Esophagus muscularis mucosa (tissue), 4 donors: Measurements from ENCODE around the gene BLM. TPM values are rescaled to one million over a fixed set of nuclear protein-coding genes. Genes with fewer than 3 reads are reported as not detected.
"Not testable (repeated sequence)": the region's sequence is repeated elsewhere in the genome, so short reads cannot be mapped to it uniquely, and the experiment has no call there.

Experiments used
- DNase-seq: peaks from one replicate; pipeline ENCODE4 v3.0.0-alpha.2; 2017; ENCODE audit errors: extremely low spot score
- H3K27ac ChIP-seq, 4 donors: fragments of 200-600 bp; sonication (generic); replicated peaks in 1 of 4; 1 replicate in 3 of 4; 2 replicates in 1 of 4; pipeline ENCODE4 v1.5.1; 2016 to 2019; ENCODE audit warnings: mild to moderate bottlenecking in 1 of 4
- H3K27me3 ChIP-seq, 4 donors: fragments of 200-600 bp; sonication (generic); one replicate each; pipeline versions ENCODE4 v1.5.1 to v1.6.0; 2016 to 2019
- H3K36me3 ChIP-seq, 4 donors: fragments of 200-600 bp; sonication (generic); one replicate each; pipeline ENCODE4 v1.5.1; 2016 to 2019
- H3K4me1 ChIP-seq, 4 donors: fragments of 200-600 bp; sonication (generic); one replicate each; pipeline ENCODE4 v1.5.1; 2016 to 2019
- H3K4me3 ChIP-seq, 4 donors: fragments of 200-600 bp; sonication (generic); 1 replicate in 2 of 4; 2 replicates in 2 of 4; pipeline ENCODE4 v1.5.1; 2016 to 2019; ENCODE audit warnings: mild to moderate bottlenecking in 4 of 4, moderate library complexity in 1 of 4
- H3K9me3 ChIP-seq, 4 donors: fragments of 200-600 bp; sonication (generic); 1 replicate in 3 of 4; 2 replicates in 1 of 4; pipeline ENCODE4 v1.5.1; 2016 to 2019
- EP300 ChIP-seq: sonication (generic); formaldehyde crosslinking; IDR thresholded peaks from one replicate; pipeline ENCODE4 v1.6.1; 2017; ENCODE audit warnings: antibody characterized with exemption
- POLR2A ChIP-seq: fragments of 450-650 bp; IDR thresholded peaks from one replicate; pipeline ENCODE4 v1.6.1; 2017; ENCODE audit warnings: antibody characterized with exemption, moderate library complexity, mild to moderate bottlenecking, low read depth
- POLR2AphosphoS5 ChIP-seq, 2 donors: sonication (generic); formaldehyde crosslinking; IDR thresholded peaks; one replicate each; pipeline ENCODE4 v1.6.1; 2017; ENCODE audit warnings: antibody characterized with exemption in 2 of 2
- WGBS: methylation state at CpG from one replicate; pipeline ENCODE4 v1.1.5; 2018; 5-methylcytosine and 5-hydroxymethylcytosine counted together
- intact Hi-C: fragments of 100-400 bp; cut with DNase I; formaldehyde crosslinking; loops from one replicate; pipeline ENCODE4 v1.15.1; 2023
- total RNA-seq, 4 donors: library from RNA; depleted of rRNA; stranded (reverse); fragments of >200 nt; gene quantifications; one replicate each; pipeline versions ENCODE4 v1.1.0 to v1.2.1, GENCODE V29; 2016
- TF ChIP-seq, protein P1 (sequence below), 3 experiments: fragments of 200-600 bp in 2 of 3; fragments of 450-650 bp in 1 of 3; sonication (generic) in 2 of 3; IDR thresholded peaks; one replicate each; pipeline ENCODE4 v1.5.1; 2017 to 2019; ENCODE audit warnings: antibody characterized with exemption in 3 of 3, mild to moderate bottlenecking in 2 of 3, moderate library complexity in 1 of 3

The BLM gene
- total RNA-seq, 4 donors from 2014 or later, result under 0.01 to 1.5 (median 0.73) TPM

DNA sequence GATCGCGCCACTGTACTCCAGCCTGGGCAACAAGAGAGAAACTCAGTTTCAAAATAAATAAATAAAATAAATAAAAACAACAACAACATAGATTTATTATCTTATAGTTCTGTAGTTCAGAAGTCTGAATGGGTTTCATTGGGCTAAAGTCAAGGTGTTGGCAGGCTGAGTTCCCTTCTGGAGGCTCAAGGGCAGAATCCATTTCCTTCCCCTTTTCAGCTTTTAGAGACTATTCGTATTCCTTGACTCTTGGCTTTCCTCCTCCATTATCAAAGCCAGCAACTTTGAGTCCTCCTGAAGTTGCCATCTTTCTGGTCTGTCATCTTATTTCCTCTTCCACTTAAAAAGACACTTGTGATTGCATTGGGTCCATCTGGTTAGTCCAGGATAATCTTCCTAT is 12.1 kb downstream of the BLM start:
- DNase-seq, result no peak
- no peaks in the 10 kb centered on the region for H3K4me1 ChIP-seq
- no peak overlapping the region for H3K27ac ChIP-seq
- intact Hi-C loops, result no loop called here
- no peaks in the 10 kb centered on the region for H3K9me3 ChIP-seq
- no peaks in the 10 kb centered on the region for H3K27me3 ChIP-seq
- H3K36me3 ChIP-seq, result no peaks in the 10 kb centered on the region
- WGBS, result 95% methylated on average over 3 of the region's 3 CpGs
- TF ChIP-seq, protein P1, sequence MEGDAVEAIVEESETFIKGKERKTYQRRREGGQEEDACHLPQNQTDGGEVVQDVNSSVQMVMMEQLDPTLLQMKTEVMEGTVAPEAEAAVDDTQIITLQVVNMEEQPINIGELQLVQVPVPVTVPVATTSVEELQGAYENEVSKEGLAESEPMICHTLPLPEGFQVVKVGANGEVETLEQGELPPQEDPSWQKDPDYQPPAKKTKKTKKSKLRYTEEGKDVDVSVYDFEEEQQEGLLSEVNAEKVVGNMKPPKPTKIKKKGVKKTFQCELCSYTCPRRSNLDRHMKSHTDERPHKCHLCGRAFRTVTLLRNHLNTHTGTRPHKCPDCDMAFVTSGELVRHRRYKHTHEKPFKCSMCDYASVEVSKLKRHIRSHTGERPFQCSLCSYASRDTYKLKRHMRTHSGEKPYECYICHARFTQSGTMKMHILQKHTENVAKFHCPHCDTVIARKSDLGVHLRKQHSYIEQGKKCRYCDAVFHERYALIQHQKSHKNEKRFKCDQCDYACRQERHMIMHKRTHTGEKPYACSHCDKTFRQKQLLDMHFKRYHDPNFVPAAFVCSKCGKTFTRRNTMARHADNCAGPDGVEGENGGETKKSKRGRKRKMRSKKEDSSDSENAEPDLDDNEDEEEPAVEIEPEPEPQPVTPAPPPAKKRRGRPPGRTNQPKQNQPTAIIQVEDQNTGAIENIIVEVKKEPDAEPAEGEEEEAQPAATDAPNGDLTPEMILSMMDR (IDR thresholded peaks at IDR 0.05), result no peak
- TF ChIP-seq POLR2AphosphoS5 (IDR thresholded peaks at IDR 0.05) (no peak), POLR2A (no peak), EP300 (no peak)
- H3K4me3 ChIP-seq, result no peak overlapping the region

GRCh38 chr15:90730290-90730689 is 13.1 kb downstream of the BLM start:
- no peak for DNase-seq
- no peaks in the 10 kb centered on the region for H3K9me3 ChIP-seq
- no peaks in the 10 kb centered on the region for H3K36me3 ChIP-seq
- TF ChIP-seq, protein P1 (IDR thresholded peaks at IDR 0.05), result no peak
- TF ChIP-seq POLR2A (no peak), POLR2AphosphoS5 (IDR thresholded peaks at IDR 0.05) (no peak), EP300 (no peak)
- WGBS, result 91% methylated on average over 6 of the region's 6 CpGs
- H3K27ac ChIP-seq, result no peak overlapping the region
- H3K4me3 ChIP-seq, result no peak overlapping the region
- intact Hi-C loops, result no loop called here
- no peaks in the 10 kb centered on the region for H3K27me3 ChIP-seq
- no peaks in the 10 kb centered on the region for H3K4me1 ChIP-seq

- H3K9me3 ChIP-seq, result no peaks in the 10 kb centered on the region
- intact Hi-C loops, result no loop called here
- no peaks in the 10 kb centered on the region for H3K27me3 ChIP-seq
- H3K4me1 ChIP-seq, result no peaks in the 10 kb centered on the region
- WGBS, result 83% methylated on average over 1 of the region's 1 CpG
- H3K4me3 ChIP-seq, result no peak overlapping the region
- no peak for DNase-seq
- no peak for TF ChIP-seq POLR2A
- TF ChIP-seq EP300, result no peak
- TF ChIP-seq POLR2AphosphoS5 (IDR thresholded peaks at IDR 0.05), result no peak
- TF ChIP-seq, protein P1 (IDR thresholded peaks at IDR 0.05), result no peak
- H3K27ac ChIP-seq, result no peak overlapping the region
- H3K36me3 ChIP-seq, result no peaks in the 10 kb centered on the region
These were observed 18.8 kb downstream of the BLM start for GRCh38 chr15:90735923-90736322.

GRCh38 chr15:90740545-90740944 is 23.4 kb downstream of the BLM start:
- intact Hi-C loops, H3K4me1 ChIP-seq, DNase-seq, H3K36me3 ChIP-seq, H3K4me3 ChIP-seq, H3K9me3 ChIP-seq, H3K27ac ChIP-seq, H3K27me3 ChIP-seq: not testable (repeated sequence)
- WGBS, result 89% methylated on average over 3 of the region's 3 CpGs

- H3K4me3 ChIP-seq, result no peak overlapping the region
- H3K27ac ChIP-seq, result no peak overlapping the region
- no peaks in the 10 kb centered on the region for H3K36me3 ChIP-seq
- WGBS, result 69% methylated on average over 3 of the region's 3 CpGs
- TF ChIP-seq EP300 (no peak), POLR2A (no peak), POLR2AphosphoS5 (IDR thresholded peaks at IDR 0.05) (no peak)
- TF ChIP-seq, protein P1 (IDR thresholded peaks at IDR 0.05), result no peak
- no peak for DNase-seq
- intact Hi-C loops, result no loop called here
- no peaks in the 10 kb centered on the region for H3K9me3 ChIP-seq
- no peaks in the 10 kb centered on the region for H3K4me1 ChIP-seq
- no peaks in the 10 kb centered on the region for H3K27me3 ChIP-seq
These were observed 24.9 kb downstream of the BLM start for GRCh38 chr15:90742087-90742486.
